Measurements from ENCODE around the gene ZNF230. TPM values are rescaled to one million over a fixed set of nuclear protein-coding genes. Genes with fewer than 3 reads are reported as not detected.

Gene ZNF230
- total RNA-seq (2014; rRNA removed), result 0.52 and 1.0 TPM in 2 replicates
- Bru-seq, nascent RNA, result percentile 51 among the genes with signal in this experiment
- BruChase-seq, experiment 1, labeled RNA remaining after a 6-hour chase, result percentile 51 among the genes with signal in this experiment
- percentile 65 among the genes with signal in this experiment for BruChase-seq, experiment 2, labeled RNA remaining after a 2-hour chase
- long read RNA-seq, full-length matches to known transcripts, result 17 of 17 reads
- long read RNA-seq, partial matches to known transcripts, result 0 of 17 reads
- long read RNA-seq, other reads (novel, unspliced or antisense), result 0 of 17 reads

GRCh38 chr19:44002566-44003460 lies at the start of gene ZNF230:
Gene ZNF230, plus strand, starts transcription at chr19:44002957. Its CDS starts 4,122 bp downstream, at chr19:44007079.
- H4K20me1 ChIP-seq (ENCODE audit: low read length), result no peaks in the 10 kb centered on the region
- H3F3A ChIP-seq (ENCODE audit: low read length, unreplicated experiment), result no peaks in the 10 kb centered on the region
- H3K4me3 ChIP-seq (ENCODE audit: low read length), result peak within 1 kb of the TSS; percentile 81
- peak; percentile 93 for DNase-seq
- no peaks in the 10 kb centered on the region for H3K9me2 ChIP-seq (replicated peaks; ENCODE audit: low read length)
- peak within 1 kb of the TSS; percentile 99 for H2AFZ ChIP-seq (ENCODE audit: low read length)
- H3K36me3 ChIP-seq (ENCODE audit: low read depth, low read length), result peaks cover 17% of the 10 kb centered on the region
- ChIA-PET POLR2A (ENCODE audit: unreplicated experiment) (no interaction called here), CTCF (interaction anchor here (0.6 kb wide), 1 partner anchor 953 kb away, joined by 4 read pairs; no protein-coding TSS in a partner anchor)
- peak within 1 kb of the TSS; percentile 86 for H3K4me2 ChIP-seq (ENCODE audit: low read length)
- no peaks in the 10 kb centered on the region for H3K4me1 ChIP-seq (ENCODE audit: insufficient read depth, low read length)
- TSS peak; percentile 89 for BruUV-seq (replicated peaks)
- H3K9ac ChIP-seq (ENCODE audit: low read length), result peak within 1 kb of the TSS; percentile 62
- TF ChIP-seq EZH2 (IDR thresholded peaks at IDR 0.05; ENCODE audit: low read length, unreplicated experiment) (no peak), EZH2phosphoT487 (IDR thresholded peaks at IDR 0.05; ENCODE audit: borderline replicate concordance, low read length) (no peak)
- TF ChIP-seq, protein P1, sequence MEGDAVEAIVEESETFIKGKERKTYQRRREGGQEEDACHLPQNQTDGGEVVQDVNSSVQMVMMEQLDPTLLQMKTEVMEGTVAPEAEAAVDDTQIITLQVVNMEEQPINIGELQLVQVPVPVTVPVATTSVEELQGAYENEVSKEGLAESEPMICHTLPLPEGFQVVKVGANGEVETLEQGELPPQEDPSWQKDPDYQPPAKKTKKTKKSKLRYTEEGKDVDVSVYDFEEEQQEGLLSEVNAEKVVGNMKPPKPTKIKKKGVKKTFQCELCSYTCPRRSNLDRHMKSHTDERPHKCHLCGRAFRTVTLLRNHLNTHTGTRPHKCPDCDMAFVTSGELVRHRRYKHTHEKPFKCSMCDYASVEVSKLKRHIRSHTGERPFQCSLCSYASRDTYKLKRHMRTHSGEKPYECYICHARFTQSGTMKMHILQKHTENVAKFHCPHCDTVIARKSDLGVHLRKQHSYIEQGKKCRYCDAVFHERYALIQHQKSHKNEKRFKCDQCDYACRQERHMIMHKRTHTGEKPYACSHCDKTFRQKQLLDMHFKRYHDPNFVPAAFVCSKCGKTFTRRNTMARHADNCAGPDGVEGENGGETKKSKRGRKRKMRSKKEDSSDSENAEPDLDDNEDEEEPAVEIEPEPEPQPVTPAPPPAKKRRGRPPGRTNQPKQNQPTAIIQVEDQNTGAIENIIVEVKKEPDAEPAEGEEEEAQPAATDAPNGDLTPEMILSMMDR (conservative IDR thresholded peaks at IDR 0.05; ENCODE audit: low read depth, low read length), result no peak
- no peaks in the 10 kb centered on the region for H3K27me3 ChIP-seq (ENCODE audit: low read length)
- ATAC-seq, result peak; percentile 97
- peaks cover 6% of the 10 kb centered on the region for H3K79me2 ChIP-seq (ENCODE audit: low read length)
- no peak within 1 kb of the TSS for H3K27ac ChIP-seq (ENCODE audit: low read length)
- intact Hi-C loops (cut with micrococcal nuclease), result loop anchor here (1.0 to 2.0 kb wide), 4 partner anchors 18 to 110 kb away; partner anchors contain the start of genes ZNF155, ZNF224, ZNF225 and ZNF284
- H3K9me3 ChIP-seq (ENCODE audit: low read length), result no peaks in the 10 kb centered on the region

DNA sequence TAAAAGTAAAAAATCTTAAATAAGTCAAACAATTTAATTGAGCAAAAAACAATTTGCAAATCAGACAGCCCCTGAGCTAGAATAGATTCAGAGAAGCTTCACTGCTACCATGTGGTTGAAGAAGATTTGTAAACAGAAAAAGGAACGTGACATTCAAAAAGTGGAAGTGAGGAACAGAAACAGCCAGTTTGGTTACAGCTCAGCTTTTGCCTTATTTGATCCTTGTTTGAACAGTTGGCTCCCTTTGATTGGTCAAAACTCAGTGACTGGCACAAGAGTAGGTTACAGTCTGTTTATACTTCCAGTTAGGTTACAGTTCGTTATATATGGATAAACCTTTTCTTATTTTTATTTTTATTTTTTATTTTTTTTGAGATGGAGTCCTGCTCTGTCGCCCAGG lies 45.9 kb upstream of the ZNF230 start:
- H4K20me1 ChIP-seq (ENCODE audit: low read length), result no peaks in the 10 kb centered on the region
- H3K79me2 ChIP-seq (ENCODE audit: low read length), result no peaks in the 10 kb centered on the region
- H3K4me3 ChIP-seq (ENCODE audit: low read length), result no peak overlapping the region
- H3K9me3 ChIP-seq (ENCODE audit: low read length), result no peaks in the 10 kb centered on the region
- BruUV-seq (replicated peaks), result no TSS peak
- H3K4me2 ChIP-seq (ENCODE audit: low read length), result no peak overlapping the region
- H3F3A ChIP-seq (ENCODE audit: low read length, unreplicated experiment), result no peaks in the 10 kb centered on the region
- ChIA-PET POLR2A (ENCODE audit: unreplicated experiment) (no interaction called here), CTCF (no interaction called here)
- H3K9ac ChIP-seq (ENCODE audit: low read length), result no peak overlapping the region
- intact Hi-C loops (cut with micrococcal nuclease), result loop anchor here (10.0 kb wide), 1 partner anchor 138 kb away; the partner anchor contains the start of gene ZNF224
- ATAC-seq (no peak), DNase-seq (no peak)
- no peaks in the 10 kb centered on the region for H3K9me2 ChIP-seq (replicated peaks; ENCODE audit: low read length)
- H3K27me3 ChIP-seq (ENCODE audit: low read length), result no peaks in the 10 kb centered on the region
- no peaks in the 10 kb centered on the region for H3K4me1 ChIP-seq (ENCODE audit: insufficient read depth, low read length)
- no peak overlapping the region for H3K27ac ChIP-seq (ENCODE audit: low read length)
- no peak overlapping the region for H2AFZ ChIP-seq (ENCODE audit: low read length)
- TF ChIP-seq EZH2phosphoT487 (IDR thresholded peaks at IDR 0.05; ENCODE audit: borderline replicate concordance, low read length) (no peak), EZH2 (IDR thresholded peaks at IDR 0.05; ENCODE audit: low read length, unreplicated experiment) (no peak)
- TF ChIP-seq, protein P1 (conservative IDR thresholded peaks at IDR 0.05; ENCODE audit: low read depth, low read length), result no peak
- no peaks in the 10 kb centered on the region for H3K36me3 ChIP-seq (ENCODE audit: low read depth, low read length)

Data from PC-3 (cell line).